HG03442 (cell line): Measurements from ENCODE around the gene SEL1L3.
"Not testable (repeated sequence)": the region's sequence is repeated elsewhere in the genome, so short reads cannot be mapped to it uniquely, and the experiment has no call there.

Experiments used
- ATAC-seq: cut with Tn5 transposase; IDR thresholded peaks from one replicate; pipeline ENCODE4 v1.9.1; 2021; ENCODE audit warnings: mild to moderate bottlenecking, moderate library complexity; ENCODE audit not compliant: unreplicated experiment

Gene SEL1L3

GRCh38 chr4:25879991-25880651 is 17.3 kb upstream of the SEL1L3 start:
- ATAC-seq, result peak; percentile 35

GRCh38 chr4:25879587-25879986 is 16.8 kb upstream of the SEL1L3 start:
- ATAC-seq, result no peak

GRCh38 chr4:25879091-25879584 is 16.4 kb upstream of the SEL1L3 start:
- ATAC-seq, result no peak

GRCh38 chr4:25878676-25879075 is 15.9 kb upstream of the SEL1L3 start:
- no peak for ATAC-seq

DNA sequence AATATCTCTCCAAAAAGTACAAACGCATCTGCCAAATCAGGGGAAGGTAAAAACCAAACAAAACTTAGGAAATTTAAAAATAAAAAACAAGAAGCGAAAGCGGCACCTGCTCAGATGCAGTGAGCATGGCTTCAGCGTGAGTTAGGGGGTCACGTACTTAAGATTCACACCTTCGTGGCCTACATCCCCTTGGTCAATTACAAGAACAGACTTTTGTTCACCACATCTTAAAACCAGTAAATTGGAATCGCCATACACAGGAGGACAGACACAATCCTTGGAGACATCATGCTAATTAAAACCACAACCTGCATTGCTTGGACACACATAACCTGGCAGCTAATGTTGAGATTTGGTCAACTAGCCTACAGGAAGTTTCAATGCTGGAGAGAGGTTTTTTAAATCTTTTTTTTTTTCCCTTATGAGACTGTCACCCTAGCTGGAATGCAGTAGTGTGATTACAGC is 12.5 kb upstream of the SEL1L3 start:
- peak; percentile 52 for ATAC-seq

GRCh38 chr4:25874655-25875054 is 11.9 kb upstream of the SEL1L3 start:
- no peak for ATAC-seq

DNA sequence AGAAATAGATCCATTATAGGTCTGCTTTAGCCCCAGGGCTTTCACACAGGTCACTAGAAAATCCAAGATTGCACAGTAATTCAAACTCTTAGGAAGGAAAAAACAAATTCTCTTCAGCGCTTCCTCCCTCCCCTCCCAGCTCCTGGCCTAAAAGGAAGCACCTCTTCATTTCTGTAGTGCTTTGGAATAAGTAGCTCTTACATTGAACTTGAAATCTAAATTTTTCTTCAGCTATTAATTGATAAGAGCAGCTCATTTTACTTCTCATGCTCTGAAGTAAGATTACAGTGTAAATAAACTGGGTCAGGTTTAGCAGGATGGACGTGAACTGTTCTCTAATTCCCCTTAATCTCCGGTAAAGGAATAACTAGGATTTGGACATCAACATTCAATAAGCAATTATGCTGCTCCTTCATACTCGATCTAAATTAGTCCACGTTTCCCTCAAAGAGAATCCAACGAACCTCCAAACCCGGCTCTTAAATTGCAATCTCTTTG is 10.9 kb upstream of the SEL1L3 start:
- ATAC-seq, result no peak

DNA sequence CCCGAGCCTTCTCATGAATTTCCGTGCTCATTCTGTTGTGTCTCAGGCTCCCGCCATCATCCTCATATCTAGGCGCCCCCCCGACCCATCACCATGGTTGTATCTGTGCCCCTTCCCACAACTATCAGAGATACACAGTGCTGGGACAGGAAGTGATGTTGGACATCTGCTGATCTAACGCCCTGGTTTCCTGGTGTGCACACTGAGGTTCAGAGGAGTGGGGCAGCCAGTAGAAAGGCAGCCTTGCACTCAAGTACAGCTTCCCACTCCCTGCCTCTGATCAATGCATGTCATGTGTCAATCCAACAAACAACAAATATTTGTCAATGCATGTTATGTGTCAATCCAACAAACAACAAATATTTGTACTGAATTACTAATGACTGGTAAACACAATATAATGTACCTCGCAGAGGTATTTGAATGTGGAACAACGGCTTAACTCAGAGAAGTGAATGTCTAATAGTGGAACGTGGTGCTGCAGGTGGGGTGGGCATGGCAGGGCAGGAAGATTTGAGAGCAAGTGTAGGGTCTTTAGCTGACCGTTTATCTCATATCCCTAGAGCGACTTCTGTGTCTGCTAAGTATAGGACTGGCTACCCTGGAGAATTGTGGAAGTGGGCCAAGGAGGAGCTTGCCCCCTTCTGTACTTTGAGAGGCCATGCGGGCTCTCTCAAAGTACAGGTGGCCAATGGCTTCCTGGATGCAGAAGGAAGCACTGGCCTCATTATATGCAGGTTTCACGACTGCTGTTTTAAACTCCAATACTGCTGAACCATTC is 10.3 kb upstream of the SEL1L3 start:
- ATAC-seq, result no peak

- peak; percentile 46 for ATAC-seq
These were observed 7.3 kb upstream of the SEL1L3 start for GRCh38 chr4:25870081-25870480.

DNA sequence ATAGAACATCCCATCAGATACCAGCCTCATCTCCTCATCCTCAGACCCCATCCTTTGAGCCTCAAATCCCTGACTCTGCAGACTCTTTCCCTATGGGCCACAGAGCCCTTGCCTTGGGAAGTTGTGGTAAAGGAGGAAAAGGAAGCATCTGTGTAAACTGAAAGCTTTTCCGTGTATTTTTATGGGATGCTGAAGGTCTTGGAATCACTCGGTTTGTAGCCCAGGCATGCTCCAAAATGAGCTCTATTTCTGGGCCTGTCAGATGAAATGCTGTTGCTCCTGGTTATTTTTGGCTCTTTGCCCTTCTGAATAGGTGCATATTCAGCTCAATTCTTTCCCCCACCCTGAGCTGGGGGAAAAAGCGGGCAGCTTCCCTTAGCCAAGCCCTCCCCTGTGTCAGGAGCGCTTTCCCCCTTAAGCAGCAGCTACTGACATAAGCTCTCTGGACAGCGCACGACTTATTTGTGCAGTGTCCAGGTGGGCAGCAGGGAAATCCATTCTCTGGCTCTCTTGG is 5.0 kb upstream of the SEL1L3 start:
- ATAC-seq, result no peak

DNA sequence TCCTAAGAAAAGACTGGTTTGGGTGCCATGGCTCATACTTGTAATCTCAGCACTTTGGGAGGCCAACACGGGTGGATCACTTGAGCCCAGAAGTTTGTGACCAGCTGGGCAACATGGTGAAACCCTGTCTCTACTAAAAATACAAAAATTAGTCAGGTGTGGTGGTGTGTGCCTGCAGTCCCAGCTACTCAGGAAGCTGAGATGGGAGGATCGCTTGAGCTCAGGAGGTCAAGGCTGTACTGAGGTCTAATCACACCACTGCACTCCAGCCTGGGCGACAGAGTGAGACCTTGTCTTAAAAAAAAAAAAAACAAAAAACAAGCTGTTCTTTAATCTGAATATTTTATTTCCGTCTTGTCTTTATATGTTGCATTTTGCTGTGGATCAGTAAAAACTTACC is 3.6 kb upstream of the SEL1L3 start:
- ATAC-seq, result not testable (repeated sequence)

GRCh38 chr4:25865586-25865985 is 2.8 kb upstream of the SEL1L3 start:
- no peak for ATAC-seq

DNA sequence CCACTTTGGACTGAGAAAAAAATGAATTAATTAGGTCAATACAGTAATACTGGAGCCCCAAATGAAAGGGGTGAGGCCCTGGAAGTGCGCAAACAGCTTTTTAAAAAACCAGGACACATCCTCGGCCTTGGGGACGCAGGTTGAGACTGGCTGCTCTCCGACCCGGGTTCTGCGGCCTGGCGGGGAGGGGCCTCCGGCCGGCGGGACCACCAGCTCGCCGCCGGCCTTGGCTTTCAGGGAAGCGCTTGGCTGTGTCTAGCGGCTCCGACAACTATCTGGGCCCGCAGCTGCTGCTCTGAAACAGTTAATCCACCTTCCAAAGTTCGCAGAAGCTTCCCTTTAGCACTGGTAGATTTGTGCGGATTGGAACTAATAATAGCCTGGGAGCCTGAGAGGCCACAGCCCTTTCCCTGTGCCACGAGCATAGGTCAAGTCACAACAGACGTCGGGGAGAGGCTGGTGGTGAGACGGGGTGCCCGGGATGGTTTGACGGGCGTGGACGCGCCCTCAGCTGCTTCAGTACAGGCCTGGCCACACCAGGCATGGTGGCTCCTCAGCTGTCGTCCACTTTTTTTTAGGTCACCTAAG is 1.1 kb upstream of the SEL1L3 start:
- no peak for ATAC-seq

DNA sequence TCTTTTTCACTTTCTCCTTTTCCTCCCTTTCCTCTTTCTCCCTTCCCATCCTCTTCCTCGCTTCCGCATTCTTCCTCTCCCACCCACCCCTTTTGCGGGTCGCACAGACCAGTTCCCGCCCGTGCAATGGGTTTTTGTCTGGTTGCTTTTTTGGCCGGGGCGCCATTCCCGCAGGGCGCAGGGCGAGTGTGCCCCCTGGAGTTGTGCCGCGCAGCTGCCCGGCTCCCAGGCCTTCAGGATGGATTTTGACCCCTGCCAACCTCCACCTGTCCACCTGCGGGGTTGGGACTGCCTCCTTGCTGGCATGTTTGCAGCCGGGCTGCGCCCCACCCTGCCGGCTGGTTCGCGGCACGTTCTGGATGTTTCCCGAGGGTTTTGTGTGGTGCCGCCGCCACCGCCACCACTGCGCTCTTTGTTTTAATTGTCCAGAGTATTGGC is 578 bp upstream of the SEL1L3 start:
- ATAC-seq, result no peak

- ATAC-seq, result peak; percentile 15
These were observed 807 bp downstream of the SEL1L3 start for GRCh38 chr4:25861951-25862410.

DNA sequence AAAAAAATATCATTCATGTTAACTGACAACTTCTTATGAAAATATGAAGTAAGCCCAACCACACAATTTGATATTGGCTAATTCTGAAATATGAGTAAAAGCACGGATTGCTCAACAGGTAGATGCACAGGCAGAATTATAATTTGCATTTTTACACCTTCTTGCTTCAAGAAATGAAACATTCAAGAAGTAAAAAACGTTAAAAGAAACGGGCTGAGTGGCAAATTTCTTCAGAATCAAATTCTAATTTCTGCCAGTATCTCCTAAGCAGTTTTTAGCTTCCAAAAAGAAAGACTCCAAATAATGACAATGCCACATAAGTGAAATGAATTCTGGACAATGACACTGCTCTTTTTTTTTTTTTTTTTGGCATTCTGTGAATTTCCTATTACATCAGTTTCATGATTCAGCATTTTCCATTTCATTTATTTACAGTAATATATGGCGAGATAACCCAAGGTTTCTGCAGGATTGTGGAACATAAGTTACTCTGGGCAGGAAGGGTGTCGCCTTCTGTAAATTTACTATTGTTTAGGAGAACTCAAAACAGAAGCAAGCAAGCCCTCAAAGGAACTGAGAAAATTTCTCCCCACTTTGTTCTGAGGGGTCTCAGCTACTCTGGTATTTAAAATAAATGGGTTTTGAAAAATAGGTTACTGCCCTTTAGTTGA is 1.4 kb downstream of the SEL1L3 start:
- ATAC-seq, result no peak

GRCh38 chr4:25860586-25861279 is 2.1 kb downstream of the SEL1L3 start:
- ATAC-seq, result no peak

DNA sequence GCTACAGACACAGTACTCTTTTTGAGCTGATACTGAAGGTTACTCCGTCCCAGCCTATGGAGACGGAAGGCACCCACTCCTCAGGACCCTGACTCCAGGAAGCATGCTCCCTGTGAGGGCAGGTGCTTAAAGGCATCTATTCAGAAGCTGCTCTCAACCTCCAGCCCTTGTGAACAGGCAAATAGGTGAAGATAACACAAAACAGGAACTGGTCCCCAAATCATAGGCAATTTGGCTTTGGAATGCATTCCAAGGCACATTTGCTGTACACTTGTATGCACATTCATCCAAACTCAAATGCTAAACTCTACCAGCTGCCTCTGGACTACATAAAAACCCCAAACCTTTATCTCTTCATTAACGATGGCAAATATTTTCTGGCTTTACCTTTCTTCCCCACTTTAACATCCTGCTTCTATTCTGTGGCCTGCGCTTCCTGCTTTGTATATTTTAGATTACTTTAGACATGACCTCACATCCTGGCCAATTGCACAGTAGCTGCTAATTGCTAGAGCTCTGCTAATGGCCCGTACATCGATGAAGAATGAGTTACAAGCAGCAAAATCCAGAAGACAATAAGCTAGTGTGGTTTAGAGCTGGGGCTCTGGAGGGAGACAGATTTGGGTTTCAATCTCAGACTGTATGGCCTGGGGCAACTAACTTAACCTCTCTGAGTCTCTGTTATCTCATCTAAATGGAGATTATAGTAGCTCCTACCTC is 3.2 kb downstream of the SEL1L3 start:
- peak; percentile 38 for ATAC-seq

- ATAC-seq, result no peak
These were observed 4.9 kb downstream of the SEL1L3 start for GRCh38 chr4:25857851-25858400.
